ENCODE data around the gene CXCR3. TPM values are rescaled to one million over a fixed set of nuclear protein-coding genes. Genes with fewer than 3 reads are reported as not detected.
"Not testable (repeated sequence)": the region's sequence is repeated elsewhere in the genome, so short reads cannot be mapped to it uniquely, and the experiment has no call there.

CXCR3 gene
- total RNA-seq, 2 donors from 2014 or later = 2.7 to 14.8 TPM

- ATAC-seq = no peak
- no peak for DNase-seq (ENCODE audit: low spot score)
- no peak overlapping the region for H3K4me3 Mint-ChIP-seq
- peaks cover 2 to 5% of the 10 kb centered on the region in 2 donors for H3K4me1 Mint-ChIP-seq (ENCODE audit: low read depth in 2 of 2)
- H3K36me3 Mint-ChIP-seq = no peaks in the 10 kb centered on the region
- no peak overlapping the region for H3K27ac Mint-ChIP-seq
- no peaks in the 10 kb centered on the region for H3K9me3 Mint-ChIP-seq
- peaks cover 0 to 8% of the 10 kb centered on the region in 2 donors for H3K27me3 Mint-ChIP-seq
Measured at GRCh38 chrX:71657267-71657666, 39.0 kb upstream of the CXCR3 start.

- Mint-ChIP-seq H3K27ac (no peak overlapping the region), H3K4me1 (ENCODE audit: low read depth in 2 of 2) (peaks cover 0 to 3% of the 10 kb centered on the region in 2 donors), H3K9me3 (no peaks in the 10 kb centered on the region), H3K36me3 (no peaks in the 10 kb centered on the region), H3K27me3 (peaks cover 0 to 8% of the 10 kb centered on the region in 2 donors), H3K4me3 (no peak overlapping the region)
- no peak for DNase-seq (ENCODE audit: low spot score)
- no peak for ATAC-seq
Measured at GRCh38 chrX:71653344-71653743, 35.0 kb upstream of the CXCR3 start.

- Mint-ChIP-seq H3K36me3 (no peaks in the 10 kb centered on the region), H3K27me3 (peaks cover 0 to 8% of the 10 kb centered on the region in 2 donors), H3K4me1 (ENCODE audit: low read depth in 2 of 2) (peaks cover 0 to 3% of the 10 kb centered on the region in 2 donors), H3K4me3 (no peak overlapping the region), H3K9me3 (no peaks in the 10 kb centered on the region), H3K27ac (no peak overlapping the region)
- ATAC-seq (peak in 1 of 2 donors; percentile 61), DNase-seq (ENCODE audit: low spot score) (peak; percentile 65)
Measured at GRCh38 chrX:71652405-71652804, 34.1 kb upstream of the CXCR3 start.

- Mint-ChIP-seq H3K27me3 (no peaks in the 10 kb centered on the region), H3K36me3 (no peaks in the 10 kb centered on the region), H3K9me3 (no peaks in the 10 kb centered on the region), H3K27ac (no peak overlapping the region), H3K4me1 (ENCODE audit: low read depth in 2 of 2) (peaks cover 0 to 3% of the 10 kb centered on the region in 2 donors), H3K4me3 (no peak overlapping the region)
- DNase-seq (ENCODE audit: low spot score) (no peak), ATAC-seq (no peak)
Measured at GRCh38 chrX:71650333-71650969, 32.1 kb upstream of the CXCR3 start.

GRCh38 chrX:71644406-71644805, 26.1 kb upstream of the CXCR3 start:
- H3K27me3 Mint-ChIP-seq; H3K9me3 Mint-ChIP-seq; DNase-seq (ENCODE audit: low spot score); ATAC-seq; H3K27ac Mint-ChIP-seq; H3K36me3 Mint-ChIP-seq; H3K4me3 Mint-ChIP-seq; H3K4me1 Mint-ChIP-seq (ENCODE audit: low read depth in 2 of 2): not testable (repeated sequence)

GRCh38 chrX:71640002-71640401, 21.7 kb upstream of the CXCR3 start:
- H3K27me3 Mint-ChIP-seq = peaks cover 0 to 9% of the 10 kb centered on the region in 2 donors
- H3K4me1 Mint-ChIP-seq (ENCODE audit: low read depth in 2 of 2) = peaks cover 0 to 4% of the 10 kb centered on the region in 2 donors
- no peak overlapping the region for H3K4me3 Mint-ChIP-seq
- ATAC-seq (no peak), DNase-seq (ENCODE audit: low spot score) (no peak)
- H3K36me3 Mint-ChIP-seq = no peaks in the 10 kb centered on the region
- no peaks in the 10 kb centered on the region for H3K9me3 Mint-ChIP-seq
- H3K27ac Mint-ChIP-seq = no peak overlapping the region

GRCh38 chrX:71638409-71638808, 20.1 kb upstream of the CXCR3 start:
- H3K4me3 Mint-ChIP-seq = no peak overlapping the region
- no peak for DNase-seq (ENCODE audit: low spot score)
- H3K9me3 Mint-ChIP-seq = no peaks in the 10 kb centered on the region
- peaks cover 0 to 4% of the 10 kb centered on the region in 2 donors for H3K4me1 Mint-ChIP-seq (ENCODE audit: low read depth in 2 of 2)
- no peak overlapping the region for H3K27ac Mint-ChIP-seq
- no peak for ATAC-seq
- H3K27me3 Mint-ChIP-seq = peaks cover 0 to 9% of the 10 kb centered on the region in 2 donors
- no peaks in the 10 kb centered on the region for H3K36me3 Mint-ChIP-seq

- Mint-ChIP-seq H3K4me1 (ENCODE audit: low read depth in 2 of 2) (peaks cover 0 to 4% of the 10 kb centered on the region in 2 donors), H3K27me3 (peaks cover 0 to 11% of the 10 kb centered on the region in 2 donors), H3K9me3 (no peaks in the 10 kb centered on the region)
Measured at GRCh38 chrX:71637848-71638247, 19.5 kb upstream of the CXCR3 start.

GRCh38 chrX:71637253-71637618, 18.9 kb upstream of the CXCR3 start:
- Mint-ChIP-seq H3K36me3 (no peaks in the 10 kb centered on the region), H3K4me1 (ENCODE audit: low read depth in 2 of 2) (no peaks in the 10 kb centered on the region), H3K27ac (no peak overlapping the region), H3K4me3 (peak overlapping the region; percentile 69), H3K27me3 (peaks cover 0 to 9% of the 10 kb centered on the region in 2 donors), H3K9me3 (no peaks in the 10 kb centered on the region)
- ATAC-seq (peak in 1 of 2 donors; percentile 62), DNase-seq (ENCODE audit: low spot score) (no peak)

More at GRCh38 chrX:71637848-71638247, 19.5 kb upstream of the CXCR3 start:
- H3K27ac Mint-ChIP-seq = no peak overlapping the region
- ATAC-seq (peak in 1 of 2 donors; percentile 79), DNase-seq (ENCODE audit: low spot score) (no peak)
- no peak overlapping the region for H3K4me3 Mint-ChIP-seq
- no peaks in the 10 kb centered on the region for H3K36me3 Mint-ChIP-seq

- DNase-seq (ENCODE audit: low spot score) (no peak), ATAC-seq (no peak)
- Mint-ChIP-seq H3K4me3 (peak overlapping the region; percentile 69), H3K27ac (no peak overlapping the region), H3K4me1 (ENCODE audit: low read depth in 2 of 2) (no peaks in the 10 kb centered on the region), H3K9me3 (no peaks in the 10 kb centered on the region), H3K36me3 (no peaks in the 10 kb centered on the region), H3K27me3 (peaks cover 0 to 9% of the 10 kb centered on the region in 2 donors)
Measured at GRCh38 chrX:71636438-71637252, 18.3 kb upstream of the CXCR3 start.

- DNase-seq (ENCODE audit: low spot score) (no peak), ATAC-seq (no peak)
- no peaks in the 10 kb centered on the region for H3K9me3 Mint-ChIP-seq
Measured at GRCh38 chrX:71634366-71634765, 16.1 kb upstream of the CXCR3 start.

GRCh38 chrX:71632923-71633657, 14.8 kb upstream of the CXCR3 start:
- Mint-ChIP-seq H3K27me3 (peaks cover 0 to 5% of the 10 kb centered on the region in 2 donors), H3K9me3 (no peaks in the 10 kb centered on the region), H3K4me3 (no peak overlapping the region), H3K4me1 (ENCODE audit: low read depth in 2 of 2) (no peaks in the 10 kb centered on the region), H3K36me3 (no peaks in the 10 kb centered on the region), H3K27ac (no peak overlapping the region)
- no peak for ATAC-seq
- DNase-seq (ENCODE audit: low spot score) = no peak

More at GRCh38 chrX:71634366-71634765, 16.1 kb upstream of the CXCR3 start:
- Mint-ChIP-seq H3K4me3 (no peak overlapping the region), H3K36me3 (no peaks in the 10 kb centered on the region), H3K27ac (no peak overlapping the region), H3K27me3 (peaks cover 0 to 5% of the 10 kb centered on the region in 2 donors), H3K4me1 (ENCODE audit: low read depth in 2 of 2) (no peaks in the 10 kb centered on the region)

GRCh38 chrX:71629467-71629866, 11.2 kb upstream of the CXCR3 start:
- Mint-ChIP-seq H3K27ac (no peak overlapping the region), H3K4me3 (no peak overlapping the region), H3K4me1 (ENCODE audit: low read depth in 2 of 2) (peaks cover 0 to 5% of the 10 kb centered on the region in 2 donors)

More at GRCh38 chrX:71629467-71629866, 11.2 kb upstream of the CXCR3 start:
- no peaks in the 10 kb centered on the region for H3K9me3 Mint-ChIP-seq
- H3K36me3 Mint-ChIP-seq = no peaks in the 10 kb centered on the region
- DNase-seq (ENCODE audit: low spot score) (no peak), ATAC-seq (no peak)
- peaks cover 0 to 5% of the 10 kb centered on the region in 2 donors for H3K27me3 Mint-ChIP-seq
